Upper lobe of right lung (tissue), 1 donor: Measurements from ENCODE around the gene APMAP. TPM values are rescaled to one million over a fixed set of nuclear protein-coding genes. Genes with fewer than 3 reads are reported as not detected.
A peak's percentile ranks its signal among the peaks of the same experiment; 100 is the strongest.

Experiments
- ATAC-seq: fragments of 200-7000 bp; cut with Tn5 transposase; one replicate; pipeline ENCODE4 v1.9.1; 2020; ENCODE audit warnings: mild to moderate bottlenecking, moderate library complexity
- DNase-seq: peaks from one replicate; pipeline ENCODE4 v3.0.0-alpha.2; 2020
- H3K27ac ChIP-seq: fragments of 200-600 bp; one replicate; pipeline ENCODE4 v1.8.0; 2022
- H3K27me3 ChIP-seq: fragments of 200-600 bp; one replicate; pipeline ENCODE4 v1.8.0; 2022; ENCODE audit warnings: mild to moderate bottlenecking
- H3K36me3 ChIP-seq: fragments of 200-600 bp; one replicate; pipeline ENCODE4 v1.8.0; 2022
- H3K4me1 ChIP-seq: fragments of 200-600 bp; one replicate; pipeline ENCODE4 v1.8.0; 2022
- H3K4me3 ChIP-seq: fragments of 200-600 bp; one replicate; pipeline ENCODE4 v1.8.0; 2022; ENCODE audit warnings: mild to moderate bottlenecking
- H3K9me3 ChIP-seq: fragments of 200-600 bp; one replicate; pipeline ENCODE4 v1.8.0; 2022
- CTCF ChIP-seq: fragments of 200-600 bp; IDR thresholded peaks from one replicate; pipeline ENCODE4 v1.8.0; 2022; ENCODE audit warnings: antibody characterized with exemption
- intact Hi-C: fragments of 100-400 bp; cut with DNase I; formaldehyde crosslinking; loops from one replicate; pipeline ENCODE4 v1.11.0; 2022
- total RNA-seq: library from RNA; stranded (reverse); fragmentation: NEBNext Ultra II Directional; extraction: Animal tissue kit (Norgen Biotek cat#: 25700); gene quantifications from one replicate; pipeline ENCODE4 v1.2.1, GENCODE V29; 2021
- donor health status: DM: no; HTN: yes; CAD: no; lungs with severe emphysema.

The APMAP gene
- total RNA-seq, 1 donor from 2014 or later, result 73.5 TPM

DNA sequence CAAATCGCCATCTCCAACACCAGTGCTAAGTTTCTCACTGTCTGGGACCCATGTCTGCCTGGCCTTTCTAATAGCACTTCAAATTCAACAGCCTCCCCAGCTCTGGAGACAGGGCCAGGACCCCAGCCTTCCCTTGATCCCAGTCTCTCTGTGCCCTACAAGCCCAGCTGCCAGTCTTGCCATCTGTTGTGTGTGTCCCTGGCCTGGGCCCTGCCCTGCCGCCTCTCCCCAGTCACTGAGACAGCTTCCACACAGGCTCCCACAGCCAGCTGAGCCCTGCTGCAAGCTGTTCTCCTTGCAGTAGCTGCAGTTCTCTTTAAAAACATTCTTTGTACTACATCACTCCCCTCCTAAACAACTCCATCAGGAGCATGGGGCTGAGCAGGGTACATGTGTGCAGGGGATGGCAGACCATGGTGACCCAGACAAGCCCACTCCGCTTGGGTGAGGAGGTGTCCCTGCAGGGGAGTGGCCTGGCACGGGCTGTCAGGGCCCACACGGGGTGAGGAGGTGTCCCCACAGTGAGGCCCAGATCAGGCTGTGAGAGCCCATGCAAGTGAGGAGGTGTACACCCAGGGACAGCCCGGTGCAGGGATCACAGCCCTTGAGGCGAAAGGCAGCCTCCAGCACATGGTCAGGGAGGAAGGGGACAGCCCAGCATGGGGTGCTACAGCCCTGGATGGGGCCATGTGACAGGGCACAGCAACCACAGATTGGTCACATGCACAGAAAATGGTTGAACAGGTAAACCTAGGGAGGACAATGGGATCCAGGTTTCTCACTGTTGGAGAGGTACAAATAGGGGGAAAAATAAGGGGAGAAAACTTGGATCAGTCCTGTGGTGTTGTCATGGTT lies 27.3 kb downstream of the APMAP start:
- intact Hi-C loops, result no loop called here

DNA sequence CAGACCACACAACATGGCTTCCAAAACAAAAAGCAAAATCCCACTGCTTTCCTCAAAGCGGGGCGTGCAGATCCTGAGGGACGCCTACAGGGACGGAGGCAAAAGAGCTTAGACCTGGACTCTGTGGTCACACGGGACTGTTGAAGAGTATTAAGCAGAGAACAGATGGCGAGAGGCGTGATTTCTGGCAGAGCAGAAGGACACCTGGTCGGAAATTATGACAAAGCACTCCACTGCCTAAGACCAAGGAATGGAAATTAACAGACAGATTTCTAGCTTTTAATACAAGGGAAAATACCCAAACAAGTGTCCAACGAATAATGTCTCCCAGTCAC lies 28.1 kb downstream of the APMAP start:
- H3K9me3 ChIP-seq, result no peaks in the 10 kb centered on the region
- no peak overlapping the region for H3K27ac ChIP-seq
- no peak overlapping the region for H3K4me3 ChIP-seq
- H3K36me3 ChIP-seq, result peaks cover 91% of the 10 kb centered on the region
- no peak for TF ChIP-seq CTCF
- ATAC-seq (no peak), DNase-seq (no peak)
- intact Hi-C loops, result no loop called here
- H3K27me3 ChIP-seq, result no peaks in the 10 kb centered on the region
- H3K4me1 ChIP-seq, result no peaks in the 10 kb centered on the region

More for the DNA sequence above, 27.3 kb downstream of the APMAP start:
- ATAC-seq, result peak; percentile 38
- Histone ChIP-seq H3K4me3 (no peak overlapping the region), H3K36me3 (peaks cover 91% of the 10 kb centered on the region), H3K9me3 (no peaks in the 10 kb centered on the region), H3K27ac (no peak overlapping the region), H3K4me1 (no peaks in the 10 kb centered on the region), H3K27me3 (no peaks in the 10 kb centered on the region)
- TF ChIP-seq CTCF, result no peak
- peak; percentile 54 for DNase-seq

DNA sequence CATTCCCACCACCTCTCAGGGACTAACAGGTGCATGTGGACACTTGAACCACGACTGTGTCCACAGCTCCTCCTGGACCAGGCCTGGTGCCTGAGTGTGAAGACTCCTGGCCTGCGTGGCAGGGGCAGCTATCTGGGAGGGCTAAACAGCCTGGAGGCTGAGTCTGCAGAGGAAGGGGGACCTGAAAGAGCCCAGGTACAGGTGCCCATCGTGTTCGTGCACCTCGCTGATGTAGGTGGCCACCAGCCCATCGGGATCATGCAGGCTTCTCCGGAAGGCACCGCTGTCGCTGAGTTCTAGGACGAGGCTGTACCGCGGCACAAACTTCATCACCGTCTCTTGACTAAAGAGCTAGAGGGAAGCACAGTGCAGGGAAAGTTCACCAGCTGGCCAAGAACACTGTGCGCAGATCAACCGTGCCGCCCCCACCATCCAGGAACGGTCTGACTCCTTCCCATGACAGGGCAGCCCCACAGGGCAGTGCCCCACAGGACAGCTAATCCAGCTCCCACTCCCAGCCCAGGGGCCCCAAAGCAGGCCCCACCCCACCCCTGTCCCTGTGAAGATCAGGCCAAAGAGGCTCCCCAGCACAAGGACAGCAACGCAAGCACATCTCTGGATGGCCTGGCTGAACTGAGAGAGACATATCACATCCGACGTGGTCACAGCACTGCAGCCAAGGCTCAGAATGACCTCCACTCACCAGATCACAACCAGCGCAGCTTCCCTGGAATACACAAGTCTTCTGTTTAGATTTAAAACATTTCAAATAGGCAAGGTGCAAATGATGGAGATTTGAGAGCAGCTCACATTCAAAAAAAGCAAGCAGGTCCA lies 28.7 kb downstream of the APMAP start:
- intact Hi-C loops, result no loop called here
- no peak for TF ChIP-seq CTCF
- H3K36me3 ChIP-seq, result peaks cover 91% of the 10 kb centered on the region

GRCh38 chr20:24962510-24962909 lies 30.0 kb downstream of the APMAP start:
- no peak overlapping the region for H3K27ac ChIP-seq
- peaks cover 88% of the 10 kb centered on the region for H3K36me3 ChIP-seq
- no peak for ATAC-seq

More for the DNA sequence above, 28.7 kb downstream of the APMAP start:
- Histone ChIP-seq H3K9me3 (no peaks in the 10 kb centered on the region), H3K4me3 (no peak overlapping the region), H3K4me1 (no peaks in the 10 kb centered on the region), H3K27ac (no peak overlapping the region), H3K27me3 (no peaks in the 10 kb centered on the region)
- ATAC-seq (no peak), DNase-seq (peak; percentile 39)

DNA sequence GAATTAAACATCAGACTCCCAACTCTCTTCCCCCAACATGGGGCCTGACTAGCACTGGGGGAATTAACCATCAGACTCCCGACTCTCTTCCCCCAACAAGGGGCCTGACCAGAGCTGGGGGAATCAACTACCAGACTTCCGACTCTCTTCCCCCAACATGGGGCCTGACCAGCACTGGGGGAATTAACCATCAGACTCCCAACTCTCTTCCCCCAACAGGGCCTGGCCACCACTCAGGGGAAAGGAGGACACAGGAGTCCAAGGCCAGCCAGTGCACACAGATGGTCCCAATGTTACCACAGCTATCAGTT lies 30.4 kb downstream of the APMAP start:
- ATAC-seq, result no peak
- Histone ChIP-seq H3K4me3 (no peak overlapping the region), H3K27ac (no peak overlapping the region), H3K36me3 (peaks cover 89% of the 10 kb centered on the region), H3K4me1 (no peaks in the 10 kb centered on the region), H3K27me3 (no peaks in the 10 kb centered on the region), H3K9me3 (no peaks in the 10 kb centered on the region)
- DNase-seq, result no peak
- intact Hi-C loops, result no loop called here
- no peak for TF ChIP-seq CTCF

More at GRCh38 chr20:24962510-24962909, 30.0 kb downstream of the APMAP start:
- TF ChIP-seq CTCF, result no peak
- no peaks in the 10 kb centered on the region for H3K9me3 ChIP-seq
- no peak for DNase-seq
- no peaks in the 10 kb centered on the region for H3K27me3 ChIP-seq
- H3K4me3 ChIP-seq, result no peak overlapping the region
- H3K4me1 ChIP-seq, result no peaks in the 10 kb centered on the region
- intact Hi-C loops, result no loop called here
